K562 (cell line): Measurements from ENCODE around the gene CNTD1. TPM values are rescaled to one million over a fixed set of nuclear protein-coding genes. Genes with fewer than 3 reads are reported as not detected.
A peak's percentile ranks its signal among the peaks of the same experiment; 100 is the strongest.

Experiments used
- CHAMP1 ChIP-seq: fragments of 450-650 bp; IDR thresholded peaks from 2 replicates; pipeline ENCODE4 v1.6.1; 2016; ENCODE audit warnings: mild to moderate bottlenecking
- HDAC3 ChIP-seq: fragments of 450-650 bp; IDR thresholded peaks from 2 replicates; pipeline ENCODE4 v1.6.1; 2018; ENCODE audit warnings: borderline replicate concordance, mild to moderate bottlenecking, moderate library complexity; ENCODE audit not compliant: partially characterized antibody
- NCOA1 ChIP-seq: fragments of 450-650 bp; IDR thresholded peaks from 2 replicates; pipeline ENCODE4 v1.6.1; 2016; ENCODE audit warnings: low read depth
- NR2C2 ChIP-seq, 2 experiments: fragments of 200-800 bp in 1 of 2; sonication (Bioruptor generic) in 1 of 2; sonication (generic) in 1 of 2; formaldehyde crosslinking in 1 of 2; IDR thresholded peaks; 2 replicates each; pipeline versions ENCODE4 v1.6.1 to v1.8.0; 2016 to 2022; ENCODE audit warnings: mild to moderate bottlenecking in 1 of 2, missing compliant biosample characterization in 1 of 2, missing genetic modification characterization in 1 of 2, missing genetic modification reagents in 1 of 2
- TAL1 ChIP-seq: fragments of 450-650 bp; IDR thresholded peaks from 2 replicates; pipeline ENCODE4 v1.6.1; 2016; ENCODE audit warnings: mild to moderate bottlenecking
- VEZF1 ChIP-seq: fragments of 200-800 bp; sonication (Bioruptor generic); IDR thresholded peaks from 2 replicates; pipeline ENCODE4 v1.6.1; 2017; ENCODE audit warnings: missing genetic modification characterization, missing compliant biosample characterization
- polyA plus RNA-seq, 8 experiments: library from polyadenylated mRNA; depleted of rRNA in 4 of 8; stranded (reverse) in 5 of 8; unstranded in 3 of 8; fragments of >200 nt; fragmentation: Nextera tagmentation in 2 of 8; fragmentation: Illumina TruSeq in 1 of 8; extraction: Ambion mirVana in 2 of 8; extraction: Trizol in 1 of 8; gene quantifications; 2 replicates each; pipeline versions ENCODE4 v1.2.1 to v1.2.3, GENCODE V29; 2011 to 2014; ENCODE audit warnings: inconsistent platforms in 1 of 8, missing spikeins in 1 of 8
- total RNA-seq, 7 experiments: library from RNA; depleted of rRNA in 6 of 7; stranded (reverse); fragments of >200 nt in 6 of 7; fragmentation: Illumina TruSeq in 2 of 7; extraction: Trizol in 2 of 7; gene quantifications; 2 replicates each; pipeline versions ENCODE4 v1.2.1 to v1.2.3, GENCODE V29; 2011 to 2021; ENCODE audit warnings: low replicate concordance in 1 of 7
- TF ChIP-seq, protein P1 (sequence below): fragments of 450-650 bp; formaldehyde crosslinking; IDR thresholded peaks from 2 replicates; pipeline ENCODE4 v1.4.0; 2020; ENCODE audit warnings: mild to moderate bottlenecking, moderate library complexity
- TF ChIP-seq, protein P2 (sequence below): fragments of 450-650 bp; IDR thresholded peaks from 2 replicates; pipeline ENCODE4 v1.6.1; 2018; ENCODE audit not compliant: partially characterized antibody

Gene CNTD1
- total and polyA plus RNA-seq, 9 of the 15 experiments (the other 6 are each of a cell fraction or from before 2014, with no cell fraction given), result 0.12 to 0.86 (median 0.41) TPM; not detected in 1

DNA sequence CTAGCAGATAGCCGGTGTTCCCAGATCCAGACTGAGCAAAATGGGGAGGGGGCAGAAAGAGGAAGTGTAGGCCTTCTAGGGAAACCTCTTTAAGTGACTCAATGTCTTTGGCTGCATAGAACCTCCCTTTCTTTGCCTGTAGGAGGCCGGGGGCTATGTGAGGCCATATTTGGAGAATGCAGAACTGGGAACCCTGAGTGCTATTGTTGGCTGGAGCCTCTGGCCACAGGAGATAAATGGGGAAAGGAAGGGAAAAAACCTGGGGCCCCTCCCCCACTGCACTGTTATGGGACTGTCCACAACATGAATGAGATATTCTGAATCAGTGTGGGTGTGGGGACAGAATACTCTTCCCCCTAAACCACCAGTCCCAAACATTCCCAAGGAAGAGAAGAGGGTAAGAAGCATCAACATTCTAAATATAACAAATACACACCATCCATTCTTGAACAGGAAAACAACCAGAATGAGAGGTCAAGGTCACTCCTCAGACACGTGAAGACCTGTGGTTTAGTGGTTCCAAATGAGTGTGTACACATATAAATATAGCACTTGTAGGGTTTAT lies 23.0 kb upstream of the CNTD1 start (continued):
- TF ChIP-seq, protein P1, sequence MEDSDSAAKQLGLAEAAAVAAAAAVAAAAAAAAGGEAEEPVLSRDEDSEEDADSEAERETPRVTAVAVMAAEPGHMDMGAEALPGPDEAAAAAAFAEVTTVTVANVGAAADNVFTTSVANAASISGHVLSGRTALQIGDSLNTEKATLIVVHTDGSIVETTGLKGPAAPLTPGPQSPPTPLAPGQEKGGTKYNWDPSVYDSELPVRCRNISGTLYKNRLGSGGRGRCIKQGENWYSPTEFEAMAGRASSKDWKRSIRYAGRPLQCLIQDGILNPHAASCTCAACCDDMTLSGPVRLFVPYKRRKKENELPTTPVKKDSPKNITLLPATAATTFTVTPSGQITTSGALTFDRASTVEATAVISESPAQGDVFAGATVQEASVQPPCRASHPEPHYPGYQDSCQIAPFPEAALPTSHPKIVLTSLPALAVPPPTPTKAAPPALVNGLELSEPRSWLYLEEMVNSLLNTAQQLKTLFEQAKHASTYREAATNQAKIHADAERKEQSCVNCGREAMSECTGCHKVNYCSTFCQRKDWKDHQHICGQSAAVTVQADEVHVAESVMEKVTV (CRISPR knock-in tag), result no peak
- peak; percentile 40 for TF ChIP-seq HDAC3
- peak; percentile 70 for TF ChIP-seq TAL1
- 0 out of 2 replicates have a peak, but pooled peaks have one; percentile 30 for TF ChIP-seq NCOA1
- TF ChIP-seq CHAMP1, result no peak
- TF ChIP-seq, protein P2, sequence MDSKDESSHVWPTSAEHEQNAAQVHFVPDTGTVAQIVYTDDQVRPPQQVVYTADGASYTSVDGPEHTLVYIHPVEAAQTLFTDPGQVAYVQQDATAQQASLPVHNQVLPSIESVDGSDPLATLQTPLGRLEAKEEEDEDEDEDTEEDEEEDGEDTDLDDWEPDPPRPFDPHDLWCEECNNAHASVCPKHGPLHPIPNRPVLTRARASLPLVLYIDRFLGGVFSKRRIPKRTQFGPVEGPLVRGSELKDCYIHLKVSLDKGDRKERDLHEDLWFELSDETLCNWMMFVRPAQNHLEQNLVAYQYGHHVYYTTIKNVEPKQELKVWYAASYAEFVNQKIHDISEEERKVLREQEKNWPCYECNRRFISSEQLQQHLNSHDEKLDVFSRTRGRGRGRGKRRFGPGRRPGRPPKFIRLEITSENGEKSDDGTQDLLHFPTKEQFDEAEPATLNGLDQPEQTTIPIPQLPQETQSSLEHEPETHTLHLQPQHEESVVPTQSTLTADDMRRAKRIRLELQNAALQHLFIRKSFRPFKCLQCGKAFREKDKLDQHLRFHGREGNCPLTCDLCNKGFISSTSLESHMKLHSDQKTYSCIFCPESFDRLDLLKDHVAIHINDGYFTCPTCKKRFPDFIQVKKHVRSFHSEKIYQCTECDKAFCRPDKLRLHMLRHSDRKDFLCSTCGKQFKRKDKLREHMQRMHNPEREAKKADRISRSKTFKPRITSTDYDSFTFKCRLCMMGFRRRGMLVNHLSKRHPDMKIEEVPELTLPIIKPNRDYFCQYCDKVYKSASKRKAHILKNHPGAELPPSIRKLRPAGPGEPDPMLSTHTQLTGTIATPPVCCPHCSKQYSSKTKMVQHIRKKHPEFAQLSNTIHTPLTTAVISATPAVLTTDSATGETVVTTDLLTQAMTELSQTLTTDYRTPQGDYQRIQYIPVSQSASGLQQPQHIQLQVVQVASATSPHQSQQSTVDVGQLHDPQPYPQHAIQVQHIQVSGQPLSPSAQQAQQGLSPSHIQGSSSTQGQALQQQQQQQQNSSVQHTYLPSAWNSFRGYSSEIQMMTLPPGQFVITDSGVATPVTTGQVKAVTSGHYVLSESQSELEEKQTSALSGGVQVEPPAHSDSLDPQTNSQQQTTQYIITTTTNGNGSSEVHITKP, result peak; percentile 68
- peak; percentile 80 for TF ChIP-seq VEZF1 (CRISPR knock-in tag)
- TF ChIP-seq NR2C2 (CRISPR knock-in tag; IDR thresholded peaks at IDR 0.05), result no peak
- no peak for TF ChIP-seq NR2C2 (tag; IDR thresholded peaks at IDR 0.05)
